ENCODE data around the gene MAML2. TPM values are rescaled to one million over a fixed set of nuclear protein-coding genes. Genes with fewer than 3 reads are reported as not detected.

The MAML2 gene
- total and polyA plus RNA-seq, 4 donors = 0.56 to 2.1 (median 1.4) TPM

DNA sequence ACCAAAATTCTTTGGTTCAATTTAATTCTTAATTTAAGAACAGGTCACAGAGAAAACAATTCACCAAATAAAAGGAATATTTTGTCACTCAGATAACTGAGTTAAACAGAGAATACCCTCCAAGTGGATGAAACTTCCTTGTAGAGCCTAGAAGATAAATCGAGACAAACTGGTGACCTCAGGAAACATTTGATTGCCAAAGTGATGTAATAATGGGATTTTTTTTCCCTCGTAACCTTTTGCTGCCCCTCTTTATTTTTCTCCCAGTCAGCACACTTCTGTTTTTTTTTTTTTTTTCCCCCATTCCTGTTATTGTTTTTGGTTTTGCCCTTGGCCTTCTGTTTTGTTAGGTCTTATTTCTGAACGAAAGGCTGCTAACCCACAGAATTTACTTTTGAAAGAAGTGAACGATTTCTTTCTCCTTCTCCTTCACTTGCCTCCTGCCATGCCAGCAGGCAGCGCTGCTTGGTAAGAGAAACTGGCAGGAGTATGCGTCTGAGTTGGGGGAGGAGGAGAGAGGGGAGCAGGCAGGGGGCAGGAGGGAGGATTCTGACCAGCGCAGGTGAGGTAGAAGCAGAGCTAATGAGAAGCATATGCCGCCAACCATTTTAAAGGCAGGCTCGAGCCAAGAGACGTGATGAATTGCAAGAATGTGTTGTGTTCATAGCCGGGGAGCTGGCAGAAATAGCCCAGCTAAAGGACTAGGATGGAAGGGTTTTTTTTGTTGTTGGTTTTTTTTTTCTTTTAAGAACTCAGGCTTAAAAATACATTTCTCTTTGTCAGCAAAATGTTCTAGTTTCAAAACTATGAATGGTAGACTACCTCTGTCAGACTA lies 297.2 kb downstream of the MAML2 start:
- no peak for DNase-seq (ENCODE audit: low spot score)
- H3K4me3 ChIP-seq (ENCODE audit: low read depth in 1 of 3, low read length in 3 of 3) = no peak overlapping the region
- TF ChIP-seq HNF4A (conservative IDR thresholded peaks at IDR 0.05) = no peak
- peak; percentile 26 to 35 for TF ChIP-seq RAD21 (IDR thresholded peaks at IDR 0.05)

DNA sequence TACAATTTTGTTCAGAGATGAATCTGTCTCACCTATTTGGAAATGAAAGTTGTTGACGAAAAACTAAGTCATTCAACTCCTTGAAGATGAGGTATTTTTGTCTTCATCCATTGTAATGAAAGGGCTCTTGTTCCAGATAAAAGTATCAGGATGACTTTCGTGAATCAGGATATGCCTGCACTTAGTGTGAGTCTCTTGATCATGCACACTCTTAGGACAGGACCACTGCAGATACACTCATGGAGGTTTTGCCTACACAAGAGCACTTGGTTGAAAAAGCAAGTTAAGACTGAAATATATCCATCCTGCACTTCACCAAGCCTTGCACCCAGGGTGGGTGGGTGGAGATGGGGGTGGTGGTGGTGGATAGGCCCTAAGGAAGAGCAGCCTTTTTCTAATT lies 298.2 kb downstream of the MAML2 start:
- no peak for DNase-seq (ENCODE audit: low spot score)
- no peaks in the 10 kb centered on the region for H3K4me1 ChIP-seq (ENCODE audit: control insufficient read depth in 4 of 4, insufficient read depth in 4 of 4, low read length in 3 of 4)
- TF ChIP-seq NR2F2 (IDR thresholded peaks at IDR 0.05) (no peak), HNF4G (IDR thresholded peaks at IDR 0.05) (no peak), JUND (IDR thresholded peaks at IDR 0.05) (no peak), YY1 (IDR thresholded peaks at IDR 0.05) (no peak), RXRA (IDR thresholded peaks at IDR 0.05) (no peak), EGR1 (IDR thresholded peaks at IDR 0.05; ENCODE audit: low read depth in 2 of 2) (no peak), GABPA (IDR thresholded peaks at IDR 0.05 in 1 of 2, conservative IDR thresholded peaks at IDR 0.05 in 1 of 2) (no peak), RAD21 (IDR thresholded peaks at IDR 0.05) (no peak), SP1 (IDR thresholded peaks at IDR 0.05) (no peak), REST (IDR thresholded peaks at IDR 0.05) (no peak), HNF4A (conservative IDR thresholded peaks at IDR 0.05) (no peak), FOXA2 (IDR thresholded peaks at IDR 0.05) (no peak), MAX (IDR thresholded peaks at IDR 0.05) (no peak), TAF1 (conservative IDR thresholded peaks at IDR 0.05) (no peak), CTCF (IDR thresholded peaks at IDR 0.05; ENCODE audit: low read depth, low read length, missing input control) (no peak)
- TF ChIP-seq, protein P1, sequence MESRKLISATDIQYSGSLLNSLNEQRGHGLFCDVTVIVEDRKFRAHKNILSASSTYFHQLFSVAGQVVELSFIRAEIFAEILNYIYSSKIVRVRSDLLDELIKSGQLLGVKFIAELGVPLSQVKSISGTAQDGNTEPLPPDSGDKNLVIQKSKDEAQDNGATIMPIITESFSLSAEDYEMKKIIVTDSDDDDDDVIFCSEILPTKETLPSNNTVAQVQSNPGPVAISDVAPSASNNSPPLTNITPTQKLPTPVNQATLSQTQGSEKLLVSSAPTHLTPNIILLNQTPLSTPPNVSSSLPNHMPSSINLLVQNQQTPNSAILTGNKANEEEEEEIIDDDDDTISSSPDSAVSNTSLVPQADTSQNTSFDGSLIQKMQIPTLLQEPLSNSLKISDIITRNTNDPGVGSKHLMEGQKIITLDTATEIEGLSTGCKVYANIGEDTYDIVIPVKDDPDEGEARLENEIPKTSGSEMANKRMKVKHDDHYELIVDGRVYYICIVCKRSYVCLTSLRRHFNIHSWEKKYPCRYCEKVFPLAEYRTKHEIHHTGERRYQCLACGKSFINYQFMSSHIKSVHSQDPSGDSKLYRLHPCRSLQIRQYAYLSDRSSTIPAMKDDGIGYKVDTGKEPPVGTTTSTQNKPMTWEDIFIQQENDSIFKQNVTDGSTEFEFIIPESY (IDR thresholded peaks at IDR 0.05) = no peak
- TF ChIP-seq, protein P2, sequence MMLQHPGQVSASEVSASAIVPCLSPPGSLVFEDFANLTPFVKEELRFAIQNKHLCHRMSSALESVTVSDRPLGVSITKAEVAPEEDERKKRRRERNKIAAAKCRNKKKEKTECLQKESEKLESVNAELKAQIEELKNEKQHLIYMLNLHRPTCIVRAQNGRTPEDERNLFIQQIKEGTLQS (IDR thresholded peaks at IDR 0.05) = no peak
- H3K9ac ChIP-seq (ENCODE audit: low read depth in 1 of 2, low read length in 2 of 2) = no peak overlapping the region
- H3K36me3 ChIP-seq (ENCODE audit: control insufficient read depth in 4 of 4, insufficient read depth in 3 of 4, low read depth in 1 of 4, low read length in 3 of 4) = no peaks in the 10 kb centered on the region
- WGBS = 88% methylated on average over 2 of the region's 2 CpGs
- H3K27ac ChIP-seq (ENCODE audit: low read depth in 1 of 2, low read length in 2 of 2) = no peak overlapping the region
- H3K27me3 ChIP-seq (ENCODE audit: control insufficient read depth in 4 of 4, insufficient read depth in 4 of 4, low read length in 3 of 4) = peaks cover 0 to 5% (median 0%) of the 10 kb centered on the region in 4 donors
- no peaks in the 10 kb centered on the region for H3K9me3 ChIP-seq (ENCODE audit: control insufficient read depth in 4 of 4, low read length in 3 of 4)
- no peak overlapping the region for H3K4me3 ChIP-seq (ENCODE audit: low read depth in 1 of 3, low read length in 3 of 3)

More for the DNA sequence above, 297.2 kb downstream of the MAML2 start:
- H3K36me3 ChIP-seq (ENCODE audit: control insufficient read depth in 4 of 4, insufficient read depth in 3 of 4, low read depth in 1 of 4, low read length in 3 of 4) = no peaks in the 10 kb centered on the region
- WGBS = 48% methylated on average over 11 of the region's 11 CpGs
- no peaks in the 10 kb centered on the region for H3K9me3 ChIP-seq (ENCODE audit: control insufficient read depth in 4 of 4, low read length in 3 of 4)
- H3K27ac ChIP-seq (ENCODE audit: low read depth in 1 of 2, low read length in 2 of 2) = peak overlapping the region; percentile 18 to 36
- peaks cover 0 to 5% (median 0%) of the 10 kb centered on the region in 4 donors for H3K27me3 ChIP-seq (ENCODE audit: control insufficient read depth in 4 of 4, insufficient read depth in 4 of 4, low read length in 3 of 4)
- no peak overlapping the region for H3K9ac ChIP-seq (ENCODE audit: low read depth in 1 of 2, low read length in 2 of 2)
- no peaks in the 10 kb centered on the region for H3K4me1 ChIP-seq (ENCODE audit: control insufficient read depth in 4 of 4, insufficient read depth in 4 of 4, low read length in 3 of 4)

All from liver (tissue), 9 donors.